GM23338 (cell line): Measurements from ENCODE around the gene RIOK1. TPM values are rescaled to one million over a fixed set of nuclear protein-coding genes. Genes with fewer than 3 reads are reported as not detected.

Source experiments
- ATAC-seq: fragments of 200-7000 bp; cut with Tn5 transposase; 3 replicates; pipeline ENCODE4 v1.9.1; 2020
- DNase-seq: peaks from one replicate; pipeline ENCODE4 v3.0.0-alpha.2; 2015; ENCODE audit warnings: low spot score
- H2AFZ ChIP-seq: fragments of 200-600 bp; sonication (generic); 2 replicates; pipeline ENCODE4 v1.8.0; 2016; ENCODE audit warnings: antibody characterized with exemption, mild to moderate bottlenecking, moderate library complexity
- H3F3A ChIP-seq: fragments of 200-600 bp; sonication (generic); replicated peaks from 2 replicates; pipeline ENCODE4 v1.8.0; 2017; ENCODE audit warnings: antibody characterized with exemption, mixed run types, low read depth
- H3K27ac ChIP-seq: fragments of 200-600 bp; sonication (generic); 2 replicates; pipeline ENCODE4 v1.6.1; 2016; ENCODE audit warnings: low read depth
- H3K27me3 ChIP-seq: fragments of 200-600 bp; sonication (generic); 2 replicates; pipeline ENCODE4 v1.8.0; 2016; ENCODE audit warnings: mild to moderate bottlenecking, mixed run types, moderate library complexity; ENCODE audit not compliant: insufficient read depth
- H3K36me3 ChIP-seq: fragments of 200-600 bp; sonication (generic); 2 replicates; pipeline ENCODE4 v1.8.0; 2016; ENCODE audit warnings: mild to moderate bottlenecking; ENCODE audit not compliant: insufficient read depth
- H3K4me1 ChIP-seq: fragments of 200-600 bp; sonication (generic); 2 replicates; pipeline ENCODE4 v1.8.0; 2016; ENCODE audit warnings: mild to moderate bottlenecking, moderate library complexity; ENCODE audit not compliant: insufficient read depth
- H3K4me2 ChIP-seq: fragments of 200-600 bp; sonication (generic); 2 replicates; pipeline ENCODE4 v1.7.1; 2017; ENCODE audit warnings: mixed run types
- H3K4me3 ChIP-seq: fragments of 200-600 bp; sonication (generic); 2 replicates; pipeline ENCODE4 v1.6.1; 2016; ENCODE audit warnings: mixed run types
- H3K79me2 ChIP-seq: fragments of 200-600 bp; sonication (generic); replicated peaks from 2 replicates; pipeline ENCODE4 v1.8.0; 2017; ENCODE audit warnings: mild to moderate bottlenecking; ENCODE audit not compliant: insufficient read depth
- H3K9me2 ChIP-seq: fragments of 200-600 bp; sonication (generic); 2 replicates; pipeline ENCODE4 v1.8.0; 2017; ENCODE audit not compliant: insufficient read depth
- H4K20me1 ChIP-seq: fragments of 200-600 bp; sonication (generic); replicated peaks from 2 replicates; pipeline ENCODE4 v1.8.0; 2017; ENCODE audit warnings: mild to moderate bottlenecking; ENCODE audit not compliant: insufficient read depth
- H3K27ac Mint-ChIP-seq: 2 replicates; pipeline ENCODE4 v1.8.0; 2020; ENCODE audit warnings: inconsistent platforms, mild to moderate bottlenecking, moderate library complexity, mixed read lengths
- H3K27me3 Mint-ChIP-seq: 3 replicates; pipeline ENCODE4 v1.8.0; 2022; ENCODE audit warnings: low read depth, mild to moderate bottlenecking, moderate library complexity, mixed read lengths, inconsistent platforms; ENCODE audit not compliant: insufficient read depth, poor library complexity
- H3K36me3 Mint-ChIP-seq: 3 replicates; pipeline ENCODE4 v1.8.0; 2021; ENCODE audit warnings: low read depth, mild to moderate bottlenecking, inconsistent platforms, moderate library complexity, mixed read lengths
- H3K4me1 Mint-ChIP-seq: 3 replicates; pipeline ENCODE4 v1.8.0; 2020; ENCODE audit warnings: mild to moderate bottlenecking, inconsistent platforms, mixed read lengths
- H3K4me3 Mint-ChIP-seq: 3 replicates; pipeline ENCODE4 v1.8.0; 2021; ENCODE audit warnings: moderate library complexity, mild to moderate bottlenecking, inconsistent platforms, mixed read lengths
- H3K9me3 Mint-ChIP-seq: 3 replicates; pipeline ENCODE4 v1.8.0; 2020; ENCODE audit warnings: moderate library complexity, mild to moderate bottlenecking, inconsistent platforms, mixed read lengths
- CREB1 ChIP-seq: fragments of 250-450 bp; sonication (Bioruptor Pico); IDR thresholded peaks from 2 replicates; pipeline ENCODE4 v1.5.0; 2020; ENCODE audit warnings: low read depth, mild to moderate bottlenecking, moderate library complexity
- CTCF ChIP-seq, 2 experiments: fragments of 200-600 bp in 1 of 2; sonication (generic) in 1 of 2; conservative IDR thresholded peaks; 2 replicates each; pipeline versions ENCODE4 v1.5.1 to v1.6.1; 2016 to 2017; ENCODE audit warnings: antibody characterized with exemption in 2 of 2, low read depth in 2 of 2, mild to moderate bottlenecking in 2 of 2, moderate library complexity in 1 of 2
- ETS1 ChIP-seq: IDR thresholded peaks from 2 replicates; pipeline ENCODE4 v1.6.1; 2016; ENCODE audit warnings: antibody characterized with exemption
- EZH2 ChIP-seq: fragments of 200-600 bp; sonication (generic); IDR thresholded peaks from one replicate; pipeline ENCODE4 v1.8.0; 2017; ENCODE audit warnings: antibody characterized with exemption, mild to moderate bottlenecking, low read depth; ENCODE audit not compliant: unreplicated experiment
- EZH2phosphoT487 ChIP-seq: fragments of 200-600 bp; sonication (generic); IDR thresholded peaks from one replicate; pipeline ENCODE4 v1.8.1; 2018; ENCODE audit warnings: antibody characterized with exemption; ENCODE audit not compliant: unreplicated experiment
- JUNB ChIP-seq: IDR thresholded peaks from one replicate; pipeline ENCODE4 v1.6.1; 2016; ENCODE audit warnings: antibody characterized with exemption; ENCODE audit not compliant: unreplicated experiment
- NANOG ChIP-seq: IDR thresholded peaks from 2 replicates; pipeline ENCODE4 v1.6.1; 2016; ENCODE audit warnings: antibody characterized with exemption, borderline replicate concordance
- POLR2AphosphoS5 ChIP-seq: IDR thresholded peaks from 2 replicates; pipeline ENCODE4 v1.6.1; 2016; ENCODE audit warnings: antibody characterized with exemption, low read depth
- REST ChIP-seq: IDR thresholded peaks from one replicate; pipeline ENCODE4 v1.6.1; 2018; ENCODE audit warnings: antibody characterized with exemption; ENCODE audit not compliant: unreplicated experiment
- STAT1 ChIP-seq: IDR thresholded peaks from one replicate; pipeline ENCODE4 v1.6.1; 2016; ENCODE audit warnings: antibody characterized with exemption; ENCODE audit not compliant: unreplicated experiment
- ZNF114 ChIP-seq: fragments of 250-450 bp; sonication (Bioruptor Pico); IDR thresholded peaks from 2 replicates; pipeline ENCODE4 v1.5.0; 2020; ENCODE audit warnings: mild to moderate bottlenecking, moderate library complexity
- ZNF331 ChIP-seq: fragments of 250-450 bp; sonication (Bioruptor Pico); IDR thresholded peaks from 2 replicates; pipeline ENCODE4 v1.5.0; 2020; ENCODE audit warnings: low read depth, mild to moderate bottlenecking, moderate library complexity
- polyA plus RNA-seq: library from polyadenylated mRNA; unstranded; fragments of >200 nt; fragmentation: Nextera tagmentation; extraction: Ambion mirVana; gene quantifications from 2 replicates; pipeline ENCODE4 v1.2.1, GENCODE V29; 2016
- total RNA-seq: library from RNA; depleted of rRNA; stranded (reverse); fragments of >200 nt; shearing (Covaris generic); gene quantifications from 2 replicates; pipeline ENCODE4 v1.2.3, GENCODE V29; 2014

The RIOK1 gene
- total and polyA plus RNA-seq, 2 experiments from 2014 or later, result 15.5 to 34.3 TPM

- TF ChIP-seq REST (no peak), ZNF331 (CRISPR knock-in tag) (no peak), STAT1 (no peak), EZH2phosphoT487 (no peak), CREB1 (no peak), ZNF114 (CRISPR knock-in tag) (no peak), EZH2 (no peak), JUNB (no peak), CTCF (conservative IDR thresholded peaks at IDR 0.05; ENCODE audit: low read depth in 2 of 2) (no peak), NANOG (no peak), ETS1 (no peak), POLR2AphosphoS5 (no peak)
Observed at GRCh38 chr6:7377961-7378360, 11.6 kb upstream of the RIOK1 start (continued).

- Histone ChIP-seq H3K4me3 (no peak overlapping the region), H3K27ac (no peak overlapping the region), H4K20me1 (no peaks in the 10 kb centered on the region), H3K36me3 (no peaks in the 10 kb centered on the region), H3K9me2 (no peaks in the 10 kb centered on the region), H3K4me2 (no peak overlapping the region), H2AFZ (no peak overlapping the region), H3K79me2 (no peaks in the 10 kb centered on the region), H3K27me3 (no peaks in the 10 kb centered on the region), H3F3A (no peaks in the 10 kb centered on the region), H3K4me1 (no peaks in the 10 kb centered on the region)
- H3K27ac Mint-ChIP-seq, result no peak overlapping the region
- DNase-seq, result no peak
- no peaks in the 10 kb centered on the region for H3K36me3 Mint-ChIP-seq
- H3K4me1 Mint-ChIP-seq, result no peaks in the 10 kb centered on the region; the same call in 2 of the 3 replicates
- no peaks in the 10 kb centered on the region for H3K9me3 Mint-ChIP-seq
- H3K4me3 Mint-ChIP-seq, result no peak overlapping the region
- TF ChIP-seq CTCF (conservative IDR thresholded peaks at IDR 0.05; ENCODE audit: low read depth in 2 of 2), result no peak
- TF ChIP-seq ZNF331 (CRISPR knock-in tag), result no peak
- no peak for TF ChIP-seq CREB1
- TF ChIP-seq EZH2phosphoT487, result no peak
- no peak for TF ChIP-seq JUNB
- no peak for TF ChIP-seq EZH2
- TF ChIP-seq POLR2AphosphoS5, result no peak
- TF ChIP-seq ZNF114 (CRISPR knock-in tag), result no peak
- TF ChIP-seq ETS1, result no peak
- no peak for TF ChIP-seq REST
- H3K27me3 Mint-ChIP-seq, result no peaks in the 10 kb centered on the region
- no peak for ATAC-seq
Observed at GRCh38 chr6:7378740-7379139, 10.9 kb upstream of the RIOK1 start.
